GM21390 (cell line): ENCODE measurements around the gene FBXL13.
"Not testable (repeated sequence)": the region's sequence is repeated elsewhere in the genome, so short reads cannot be mapped to it uniquely, and the experiment has no call there.

Experiments
- ATAC-seq: cut with Tn5 transposase; IDR thresholded peaks from one replicate; pipeline ENCODE4 v1.9.1; 2021; ENCODE audit not compliant: unreplicated experiment

FBXL13 gene

DNA sequence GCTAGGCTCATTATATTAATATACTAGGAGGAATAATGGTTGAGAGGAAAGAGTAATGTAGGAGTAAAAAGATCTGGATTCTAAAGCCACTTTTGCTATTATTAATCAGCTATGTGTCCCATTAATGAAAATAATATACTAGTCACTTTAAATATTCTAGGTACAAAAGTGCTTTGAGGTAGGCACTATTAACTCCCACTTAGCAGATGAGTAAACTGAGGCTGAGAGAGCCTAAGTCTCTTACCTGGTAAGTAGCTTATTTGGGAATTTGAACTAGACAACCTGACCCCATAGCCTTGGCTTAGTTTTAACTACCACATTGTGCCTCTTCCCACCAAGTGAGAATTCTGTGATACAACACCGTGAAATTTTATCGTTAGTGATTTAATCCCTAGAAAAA, 6.3 kb upstream of the FBXL13 start:
- no peak for ATAC-seq

DNA sequence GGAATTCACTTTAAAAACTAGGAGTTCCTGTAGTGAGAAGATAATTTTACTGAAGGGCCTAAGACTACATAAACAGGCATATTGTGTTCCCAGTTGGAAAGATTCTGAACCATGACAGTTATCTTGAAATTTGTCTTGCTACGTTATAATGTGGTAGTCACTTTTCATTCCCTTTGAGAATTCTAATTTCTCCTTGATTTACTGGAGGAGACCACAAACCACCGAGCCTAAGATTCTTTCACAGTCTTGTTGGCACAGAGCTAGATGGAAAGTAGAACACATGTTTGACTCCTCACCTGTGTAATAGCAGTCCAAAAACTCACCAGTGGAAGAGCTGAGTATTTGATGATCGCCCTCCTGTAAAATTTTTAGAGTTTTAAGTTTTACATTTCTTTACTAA, 5.2 kb upstream of the FBXL13 start:
- ATAC-seq, result no peak

DNA sequence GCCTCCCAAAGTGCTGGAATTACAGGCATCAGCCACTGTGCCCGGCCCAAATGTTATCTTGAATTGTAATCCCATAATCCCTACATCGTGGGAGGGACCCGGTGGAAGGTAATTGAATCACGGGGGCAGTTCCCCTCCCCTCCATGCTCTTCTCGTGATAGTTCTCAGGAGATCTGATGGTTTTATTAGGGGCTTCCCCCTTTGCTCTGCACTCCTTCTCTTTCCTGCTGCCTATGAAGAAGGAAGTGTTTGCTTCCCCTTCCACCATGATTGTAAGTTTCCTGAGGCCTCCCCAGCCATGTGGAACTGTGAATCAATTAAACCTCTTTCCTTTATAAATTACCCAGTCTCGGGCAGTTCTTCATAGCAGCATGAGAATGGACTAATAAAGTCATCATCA, 3.6 kb upstream of the FBXL13 start:
- ATAC-seq, result not testable (repeated sequence)

DNA sequence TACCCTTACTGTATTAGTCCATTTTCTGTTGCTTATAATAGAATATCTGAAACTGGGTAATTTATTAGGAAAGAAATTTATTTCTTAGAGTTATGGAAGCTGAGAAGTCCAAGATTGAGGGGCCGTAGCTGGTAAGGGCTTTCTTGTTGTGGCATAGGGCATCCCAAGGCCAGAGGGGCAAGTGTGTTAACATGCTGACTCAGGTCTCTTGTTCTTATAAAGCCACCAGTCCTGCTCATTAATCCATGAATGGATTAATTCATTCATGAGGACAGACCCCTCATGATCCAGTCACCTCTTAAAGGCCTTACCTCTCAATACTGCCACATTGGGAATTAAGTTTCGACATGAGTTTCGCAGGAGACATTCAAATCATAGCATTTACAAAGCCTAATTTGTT, 2.7 kb upstream of the FBXL13 start:
- ATAC-seq, result no peak

DNA sequence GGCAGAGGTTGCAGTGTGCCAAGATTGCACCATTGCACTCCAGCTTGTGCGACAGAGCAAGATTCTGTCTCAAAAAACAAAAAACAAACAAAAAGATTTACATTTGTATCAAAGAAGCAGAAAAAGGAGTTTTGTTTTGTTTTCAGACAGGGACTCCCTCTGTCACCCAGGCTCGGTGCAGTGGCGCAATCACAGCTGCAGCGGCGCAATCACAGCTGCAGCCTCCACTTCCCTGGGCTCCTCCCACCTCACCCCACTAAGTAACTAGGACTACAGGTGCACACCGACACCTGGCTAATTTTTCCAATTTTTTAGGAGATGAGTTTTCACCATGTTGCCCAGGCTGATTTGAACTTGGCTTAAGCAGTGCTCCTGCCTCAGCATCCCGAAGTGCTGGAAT, 2.2 kb upstream of the FBXL13 start:
- ATAC-seq, result no peak

DNA sequence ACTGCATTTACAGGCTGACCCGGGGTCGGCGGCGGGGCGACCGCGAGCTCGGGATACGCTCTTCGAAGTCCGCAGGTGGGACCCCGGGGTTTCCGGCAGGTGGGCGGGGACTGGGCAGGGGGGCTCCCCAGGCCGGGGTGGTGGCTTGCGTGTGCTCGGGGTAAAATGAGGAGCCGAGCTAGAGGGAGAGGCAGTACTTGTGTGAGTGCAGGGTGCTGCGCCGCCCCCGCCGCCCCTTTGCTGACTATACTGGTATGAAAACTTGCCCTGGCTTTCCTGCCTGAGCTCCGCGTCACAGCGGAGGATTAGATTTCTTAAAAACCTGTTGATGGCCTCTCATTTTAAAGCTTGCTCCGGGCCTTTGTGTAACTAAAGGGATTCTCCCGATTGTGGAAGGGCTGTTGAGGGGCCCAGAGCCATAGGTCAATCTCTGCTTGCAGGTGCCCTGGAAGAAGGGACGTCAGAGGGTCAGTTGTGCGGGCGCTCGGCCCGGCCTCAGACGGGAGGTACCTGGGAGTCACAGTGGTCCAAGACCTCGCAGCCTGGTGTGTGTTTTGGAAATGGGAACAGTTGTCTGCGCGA, 832 bp upstream of the FBXL13 start:
- peak; percentile 38 for ATAC-seq

DNA sequence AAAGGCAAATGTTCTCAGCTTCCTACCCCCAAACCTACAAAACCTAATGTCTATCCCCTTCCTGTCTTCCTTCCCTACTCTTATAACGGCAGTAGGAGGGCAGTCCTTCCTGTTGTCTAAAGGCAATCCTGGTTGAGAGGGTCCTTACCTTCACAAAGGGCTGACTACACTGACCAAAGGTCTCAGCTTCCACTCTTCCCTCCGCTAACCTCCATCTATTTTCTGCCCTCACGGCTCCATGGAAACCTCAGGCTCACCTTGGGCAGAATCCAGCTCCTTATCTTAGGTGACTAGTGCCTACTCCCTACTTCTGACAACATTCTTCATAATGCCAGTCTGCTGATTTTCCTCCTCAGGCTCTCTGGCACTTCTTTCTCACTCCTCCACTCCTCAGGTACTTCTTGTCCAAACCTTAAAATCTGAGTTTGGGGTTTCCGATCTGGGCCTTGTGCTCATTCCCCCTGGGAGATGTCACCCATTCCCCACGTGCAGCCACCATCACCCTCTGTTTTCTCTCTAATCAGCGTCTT, 542 bp downstream of the FBXL13 start:
- ATAC-seq, result no peak

DNA sequence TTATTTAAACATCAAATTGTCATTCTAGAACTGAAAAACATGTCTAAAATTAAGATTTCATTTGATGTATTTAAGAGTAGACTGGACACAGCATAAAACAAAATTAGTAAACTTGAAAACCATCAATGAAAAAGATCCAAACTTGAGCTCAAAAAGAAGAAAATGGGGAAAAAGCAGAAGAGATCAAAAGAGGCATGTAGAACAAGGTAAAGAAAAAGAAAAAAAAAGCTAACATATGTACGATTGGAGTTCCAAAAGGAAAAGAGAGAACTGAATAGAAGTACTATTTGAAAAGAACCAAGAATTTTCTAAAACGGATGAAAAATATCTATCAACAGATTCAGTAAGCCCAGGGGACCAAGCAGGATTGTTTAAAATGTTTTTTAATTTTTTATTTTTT, 3.6 kb downstream of the FBXL13 start:
- ATAC-seq, result no peak

DNA sequence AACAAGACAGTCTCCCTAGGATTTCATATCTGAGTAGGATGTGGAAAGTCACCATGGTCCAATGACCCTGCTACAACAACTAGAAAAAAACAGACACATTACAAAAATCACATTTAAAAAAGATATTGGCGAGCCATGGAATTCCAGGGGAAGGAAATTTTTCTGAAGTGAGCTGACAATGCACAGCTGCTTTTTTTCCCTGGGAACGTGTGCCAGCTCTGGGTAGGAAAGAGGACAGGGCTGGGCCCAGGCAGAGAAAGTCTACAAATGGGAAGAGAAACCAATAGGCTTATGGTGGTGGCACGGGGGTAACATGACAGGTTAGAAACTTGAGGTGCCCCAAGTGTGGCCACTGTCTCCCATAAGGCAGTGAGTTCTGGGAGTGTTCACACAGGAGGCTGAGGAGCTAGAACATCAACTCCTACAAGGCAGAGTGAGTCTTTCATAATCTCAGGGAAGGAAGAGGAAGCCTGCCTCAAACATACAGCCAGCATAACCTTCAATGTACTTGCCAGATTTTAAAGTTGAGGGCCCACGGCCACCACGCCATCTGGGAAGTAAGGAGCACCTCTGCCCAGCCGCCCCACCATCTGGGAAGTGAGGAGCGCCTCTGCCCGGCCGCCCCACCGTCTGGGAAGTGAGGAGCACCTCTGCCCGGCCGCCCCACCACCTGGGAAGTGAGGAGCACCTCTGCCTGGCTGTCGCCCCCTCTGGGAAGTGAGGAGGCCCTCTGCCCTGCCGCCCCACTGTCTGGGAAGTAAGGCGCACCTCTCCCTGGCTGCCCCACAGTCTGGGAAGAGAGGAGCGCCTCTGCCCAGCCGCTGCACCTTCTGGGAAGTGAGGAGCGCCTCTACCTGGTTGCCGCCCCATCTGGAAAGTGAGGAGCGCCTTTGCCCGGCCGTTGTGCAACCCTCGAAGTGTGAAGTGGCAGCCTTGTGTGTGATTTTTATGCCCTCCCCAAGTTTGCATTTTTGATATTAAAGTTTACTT, 5.9 kb downstream of the FBXL13 start:
- no peak for ATAC-seq

DNA sequence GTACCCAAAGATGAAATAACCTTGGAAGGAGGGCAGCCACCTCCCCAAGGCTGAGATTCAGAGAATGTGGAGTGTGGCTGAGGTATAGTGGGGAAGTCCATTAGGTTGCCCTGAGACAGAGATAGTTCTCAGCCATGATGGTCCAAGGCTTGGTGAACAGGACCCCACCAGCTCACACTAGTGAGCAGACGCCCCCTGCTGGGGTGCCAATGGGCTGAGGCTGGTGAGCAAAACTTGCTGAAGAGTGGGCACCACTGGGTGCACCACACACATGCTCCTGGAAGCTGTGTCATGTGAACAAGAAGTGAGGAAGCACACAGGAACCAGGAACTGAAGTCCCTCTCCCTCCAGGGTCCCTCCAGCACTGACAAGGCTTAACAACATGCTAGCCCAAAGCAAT, 8.9 kb downstream of the FBXL13 start:
- ATAC-seq, result peak; percentile 67

DNA sequence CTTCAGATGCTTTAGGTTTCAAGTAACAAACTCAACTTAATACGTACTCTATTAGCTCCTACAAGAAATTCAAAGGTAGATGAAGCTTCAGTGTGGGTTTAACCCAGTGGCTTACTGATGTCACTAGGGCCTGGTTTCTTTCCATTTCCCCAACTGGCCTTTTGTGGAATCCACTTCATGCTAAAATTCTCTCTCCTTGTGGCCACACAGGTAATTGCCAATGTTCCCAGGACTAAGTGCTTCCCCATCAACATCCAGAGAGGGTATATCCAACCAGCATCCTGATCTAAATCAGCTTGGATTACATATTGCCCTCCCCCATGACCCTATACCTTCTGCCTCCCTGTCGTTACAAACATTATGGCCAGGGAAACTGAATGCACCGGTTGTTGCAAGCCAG, 10.7 kb downstream of the FBXL13 start:
- no peak for ATAC-seq

DNA sequence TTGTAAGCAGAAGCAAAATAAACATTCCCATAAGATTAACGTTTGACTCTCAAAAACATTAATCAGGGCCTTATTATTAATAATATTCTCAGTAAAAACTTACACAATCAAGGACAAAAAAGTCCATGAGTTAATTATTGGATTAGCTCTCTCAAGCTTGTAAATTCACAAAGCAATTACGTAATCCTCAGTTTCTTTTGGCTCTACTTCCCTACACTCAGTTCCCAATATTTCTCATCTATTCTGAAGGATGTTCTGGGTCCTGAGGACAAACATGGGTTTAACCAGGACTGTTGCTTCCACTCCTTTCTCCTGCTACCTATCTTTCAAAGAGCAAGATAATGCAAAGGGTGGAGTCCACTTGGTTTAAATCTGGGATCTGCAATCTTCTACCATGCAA, 15.1 kb downstream of the FBXL13 start:
- no peak for ATAC-seq

DNA sequence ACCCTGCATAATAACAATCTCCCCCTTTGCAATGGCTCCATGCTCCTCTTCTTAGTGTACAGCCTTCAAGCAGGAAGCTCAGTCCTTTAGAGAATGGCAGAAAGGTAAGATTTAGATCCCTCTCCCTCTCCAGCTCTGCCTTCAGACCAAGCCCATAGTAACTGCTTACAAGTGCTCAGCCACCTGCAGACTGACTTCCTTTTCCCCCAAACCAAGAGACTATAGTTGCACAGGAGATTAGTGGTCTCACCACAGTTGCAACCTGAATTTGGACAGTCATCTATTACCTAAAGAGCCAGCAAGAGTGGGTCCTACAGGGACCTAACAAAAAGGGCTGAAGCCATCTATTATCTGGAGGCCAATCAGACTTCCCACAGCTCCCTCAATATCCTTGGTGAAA, 16.5 kb downstream of the FBXL13 start:
- ATAC-seq, result no peak

DNA sequence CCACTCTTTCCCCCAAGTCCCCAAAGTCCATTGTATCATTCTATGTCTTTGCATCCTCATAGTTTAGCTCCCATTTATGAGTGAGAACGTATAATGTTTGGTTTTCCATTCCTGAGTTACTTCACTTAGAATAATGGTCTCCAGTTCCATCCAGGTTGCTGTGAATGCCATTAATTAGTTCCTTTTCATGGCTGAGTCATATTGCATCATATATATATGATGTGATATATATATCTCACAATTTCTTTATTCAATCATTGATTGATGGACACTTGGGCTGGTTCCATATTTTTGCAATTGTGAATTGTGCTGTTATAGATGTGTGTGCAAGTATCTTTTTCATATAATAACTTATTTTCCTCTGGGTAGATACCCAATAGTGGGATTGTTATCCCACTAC, 18.6 kb downstream of the FBXL13 start:
- ATAC-seq, result not testable (repeated sequence)

DNA sequence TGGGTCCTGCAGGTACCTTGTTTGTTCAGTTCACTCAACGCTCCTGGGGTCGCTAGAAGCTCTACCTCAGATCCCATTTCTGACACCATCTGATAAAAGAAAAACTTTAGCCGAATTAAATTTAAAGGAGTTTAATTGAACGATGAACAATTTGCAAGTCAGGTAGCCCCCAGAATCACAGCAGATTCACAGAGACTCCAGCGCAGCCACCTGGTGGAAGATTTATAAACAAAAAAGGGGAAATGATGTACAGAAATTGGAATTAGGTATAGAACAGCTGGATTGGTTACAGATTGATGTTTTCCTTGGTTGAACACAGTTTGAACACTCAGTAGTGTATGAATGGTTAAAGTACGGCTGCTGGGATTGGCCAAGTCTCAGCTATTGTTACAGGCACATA, 23.1 kb downstream of the FBXL13 start:
- ATAC-seq, result no peak

DNA sequence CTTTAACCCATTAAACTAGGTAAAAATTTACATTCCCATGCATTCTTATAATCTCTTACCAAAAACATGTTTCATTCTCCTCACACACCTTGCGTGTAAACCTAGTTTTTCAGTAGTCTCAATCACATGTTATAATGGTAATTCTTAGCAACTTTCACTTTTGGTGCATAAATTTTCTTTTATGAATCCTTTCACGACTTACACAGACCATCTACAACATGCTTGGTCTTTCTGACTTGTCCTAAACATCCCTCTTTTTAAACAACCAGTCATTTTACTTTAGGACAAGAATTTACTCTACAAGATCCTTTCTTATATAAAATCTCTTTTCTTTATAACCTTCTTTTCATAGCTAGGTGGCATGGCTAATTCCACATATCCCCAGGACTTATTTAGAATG, 25.8 kb downstream of the FBXL13 start:
- ATAC-seq, result no peak

DNA sequence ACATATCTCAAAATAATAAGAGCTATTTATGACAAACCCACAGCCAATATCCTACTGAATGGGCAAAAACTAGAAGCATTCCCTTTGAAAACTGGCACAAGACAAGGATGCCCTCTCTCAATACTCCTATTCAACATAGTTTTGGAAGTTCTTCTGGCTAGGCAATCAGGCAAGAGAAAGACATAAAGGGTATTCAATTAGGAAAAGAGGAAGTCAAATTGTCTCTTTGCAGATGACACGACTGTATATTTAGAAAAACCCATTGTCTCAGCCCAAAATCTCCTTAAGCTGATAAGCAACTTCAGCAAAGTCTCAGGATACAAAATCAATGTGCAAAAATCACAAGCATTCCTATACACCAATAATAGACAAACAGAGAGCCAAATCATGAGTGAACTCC, 32.8 kb downstream of the FBXL13 start:
- not testable (repeated sequence) for ATAC-seq

DNA sequence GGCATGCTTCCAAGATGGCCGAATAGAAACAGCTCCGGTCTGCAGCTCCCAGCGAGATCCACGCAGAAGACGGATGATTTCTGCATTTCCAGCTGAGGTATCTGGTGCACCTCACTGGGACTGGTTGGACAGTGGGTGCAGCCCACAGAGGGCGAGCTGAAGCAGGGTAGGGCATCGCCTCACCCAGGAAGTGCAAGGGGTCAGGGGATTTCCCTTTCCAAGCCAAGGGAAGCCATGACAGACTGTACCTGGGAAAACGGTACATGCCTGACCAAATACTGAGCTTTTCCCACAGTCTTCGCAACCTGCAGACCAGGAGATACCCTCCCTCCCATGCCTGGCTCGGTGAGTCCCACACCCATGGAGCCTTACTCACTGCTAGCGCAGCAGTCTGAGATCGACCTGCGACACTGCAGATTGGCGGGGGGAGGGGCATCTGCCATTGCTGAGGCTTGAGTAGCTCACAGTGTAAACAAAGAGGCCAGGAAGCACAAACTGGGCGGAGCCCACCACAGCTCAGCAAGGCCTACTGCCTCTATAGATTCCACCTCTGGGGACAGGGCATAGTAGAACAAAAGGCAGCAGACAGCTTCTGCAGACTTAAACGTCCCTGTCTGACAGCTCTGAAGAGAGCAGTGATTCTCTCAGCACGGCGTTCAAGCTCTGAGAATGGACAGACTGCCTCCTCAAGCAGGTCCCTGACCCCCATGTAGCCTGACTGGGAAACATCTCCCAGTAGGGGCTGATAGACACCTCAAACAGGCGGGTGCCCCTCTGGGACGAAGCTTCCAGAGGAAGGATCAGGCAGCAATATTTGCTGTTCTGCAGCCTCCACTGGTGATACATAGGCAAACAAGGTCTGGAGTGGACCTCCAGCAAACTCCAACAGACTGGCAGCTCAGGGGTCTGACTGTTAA, 36.5 kb downstream of the FBXL13 start:
- ATAC-seq, result not testable (repeated sequence)

DNA sequence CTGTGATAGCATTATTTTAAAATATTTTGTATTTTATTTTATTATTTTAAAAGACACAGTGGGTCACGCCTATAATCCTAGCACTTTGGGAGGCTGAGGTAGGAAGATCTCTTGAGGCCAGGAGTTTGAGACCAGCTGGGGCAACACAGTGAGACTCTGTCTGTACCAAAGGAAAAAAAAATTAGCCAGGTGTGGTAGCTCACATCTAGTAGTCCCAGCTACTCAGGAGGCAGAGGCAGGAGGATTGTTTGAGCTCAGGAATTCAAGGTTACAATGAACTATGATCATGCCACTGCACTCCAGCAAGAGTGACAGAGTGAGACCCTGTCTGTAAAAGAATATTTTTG, 37.1 kb downstream of the FBXL13 start:
- ATAC-seq, result no peak

DNA sequence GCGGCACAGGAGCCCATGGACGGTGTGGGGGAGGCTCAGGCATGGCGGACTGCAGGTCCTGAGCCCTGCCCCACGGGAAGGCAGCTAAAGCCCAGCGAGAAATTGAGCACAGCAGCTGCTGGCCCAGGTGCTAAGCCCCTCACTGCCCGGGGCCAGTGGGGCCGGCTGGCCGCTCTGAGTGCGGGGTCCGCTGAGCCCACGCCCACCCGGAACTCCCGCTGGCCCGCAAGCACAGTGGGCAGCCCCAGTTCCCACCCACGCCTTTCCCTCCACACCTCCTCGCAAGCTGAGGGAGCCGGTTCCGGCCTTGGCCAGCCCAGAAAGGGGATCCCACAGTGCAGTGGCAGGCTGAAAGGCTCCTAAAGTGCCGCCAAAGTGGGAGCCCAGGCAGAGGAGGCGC, 40.3 kb downstream of the FBXL13 start:
- ATAC-seq, result not testable (repeated sequence)

DNA sequence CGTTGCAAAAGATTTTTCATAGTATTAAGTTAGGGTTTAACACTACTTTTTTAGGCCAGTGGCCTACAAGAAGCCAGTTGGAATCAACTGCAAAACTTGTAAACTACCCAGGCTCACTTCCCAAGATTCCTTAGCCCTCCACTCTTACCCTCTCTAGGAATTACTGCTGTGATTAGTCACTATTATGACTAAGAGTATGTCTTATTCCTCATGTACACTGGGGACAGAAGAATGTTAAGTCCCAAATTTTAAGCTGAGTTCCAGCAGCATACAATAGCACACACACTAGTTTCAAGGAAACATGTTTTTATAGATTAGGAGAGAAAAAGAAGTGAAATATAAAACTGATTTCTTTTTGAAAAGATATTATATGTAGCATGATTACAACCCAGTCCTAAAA, 42.8 kb downstream of the FBXL13 start:
- ATAC-seq, result no peak
